RWPE1 (cell line): ENCODE data around the gene FGFR2.

Experiments
- CTCF ChIA-PET: fragments of 350-600 bp; sonication (Branson Sonifier 250); formaldehyde crosslinking; extraction: SDS; loops from one replicate; lab custom pipeline; 2021; lab: Yijun Ruan, JAX
- POLR2A ChIA-PET: fragments of 400-600 bp; formaldehyde crosslinking; extraction: SDS; loops from one replicate; lab custom pipeline; 2020; ENCODE audit warnings: antibody characterized with exemption; ENCODE audit not compliant: low non-redundant PET; lab: Yijun Ruan, JAX
- DNase-seq: peaks from one replicate; pipeline ENCODE4 v3.0.0; 2012; ENCODE audit warnings: low spot score
- H3K27ac ChIP-seq: fragments of 450-650 bp; 2 replicates; pipeline ENCODE4 v1.5.1; 2017
- CTCF ChIP-seq: fragments of 450-650 bp; conservative IDR thresholded peaks from 2 replicates; pipeline ENCODE4 v1.5.1; 2017; ENCODE audit warnings: low read depth, mild to moderate bottlenecking

The FGFR2 gene

GRCh38 chr10:121531076-121531829 is 67.0 kb downstream of the FGFR2 start:
- no peak for TF ChIP-seq CTCF
- POLR2A ChIA-PET = no interaction called here
- CTCF ChIA-PET = interaction anchor here (0.6 kb wide), 2 partner anchors 11 to 64 kb away, joined by 3 to 7 read pairs; no protein-coding TSS in a partner anchor
- H3K27ac ChIP-seq = no peak overlapping the region
- no peak for DNase-seq

- CTCF ChIA-PET = no interaction called here
- H3K27ac ChIP-seq = no peak overlapping the region
- POLR2A ChIA-PET = no interaction called here
- DNase-seq = no peak
- TF ChIP-seq CTCF = no peak
Measured at GRCh38 chr10:121530481-121531075, 67.7 kb downstream of the FGFR2 start.

- CTCF ChIA-PET = no interaction called here
- DNase-seq = no peak
- no peak overlapping the region for H3K27ac ChIP-seq
- POLR2A ChIA-PET = no interaction called here
- TF ChIP-seq CTCF = no peak
Measured at GRCh38 chr10:121527690-121528089, 70.6 kb downstream of the FGFR2 start.

GRCh38 chr10:121526801-121527221 is 71.4 kb downstream of the FGFR2 start:
- POLR2A ChIA-PET = no interaction called here
- no peak for DNase-seq
- CTCF ChIA-PET = no interaction called here
- no peak for TF ChIP-seq CTCF
- no peak overlapping the region for H3K27ac ChIP-seq

- ChIA-PET POLR2A (no interaction called here), CTCF (no interaction called here)
- H3K27ac ChIP-seq = no peak overlapping the region
- no peak for TF ChIP-seq CTCF
- no peak for DNase-seq
Measured at GRCh38 chr10:121526135-121526790, 72.0 kb downstream of the FGFR2 start.

GRCh38 chr10:121525251-121526134 is 72.8 kb downstream of the FGFR2 start:
- ChIA-PET POLR2A (no interaction called here), CTCF (no interaction called here)
- DNase-seq = no peak
- no peak for TF ChIP-seq CTCF
- no peak overlapping the region for H3K27ac ChIP-seq
